C1 segment of cervical spinal cord (tissue), 14 donors: ENCODE data around the gene VGLL4.
A peak's percentile ranks its signal among the peaks of the same experiment; 100 is the strongest.

Source experiments
- DNase-seq, 14 donors: peaks; one replicate each; lab custom pipeline; 2025; lab: John Stamatoyannopoulos, UW

The VGLL4 gene

GRCh38 chr3:11552289-11553264 lies 91.1 kb downstream of the VGLL4 start:
- DNase-seq = no peak

GRCh38 chr3:11551036-11551435 lies 92.7 kb downstream of the VGLL4 start:
- DNase-seq = no peak

- DNase-seq = no peak
Observed at GRCh38 chr3:11549580-11550140, 94.1 kb downstream of the VGLL4 start.

- peak in 1 of 14 donors; percentile 49 for DNase-seq
Observed at GRCh38 chr3:11548721-11549131, 95.0 kb downstream of the VGLL4 start.

GRCh38 chr3:11547498-11547897 lies 96.2 kb downstream of the VGLL4 start:
- no peak for DNase-seq

- DNase-seq = no peak
Observed at GRCh38 chr3:11546657-11547302, 96.9 kb downstream of the VGLL4 start.

- DNase-seq = no peak
Observed at GRCh38 chr3:11545186-11545851, 98.4 kb downstream of the VGLL4 start.

GRCh38 chr3:11544412-11545181 lies 99.1 kb downstream of the VGLL4 start:
- DNase-seq = no peak

GRCh38 chr3:11543948-11544387 lies 99.7 kb downstream of the VGLL4 start:
- DNase-seq = no peak

- DNase-seq = no peak
Observed at GRCh38 chr3:11543141-11543947, 100.4 kb downstream of the VGLL4 start.

GRCh38 chr3:11542551-11542950 lies 101.2 kb downstream of the VGLL4 start:
- no peak for DNase-seq

- DNase-seq = no peak
Observed at GRCh38 chr3:11541321-11542303, 102.1 kb downstream of the VGLL4 start.

- no peak for DNase-seq
Observed at GRCh38 chr3:11539677-11540076, 104.0 kb downstream of the VGLL4 start.

- DNase-seq = no peak
Observed at GRCh38 chr3:11539218-11539617, 104.5 kb downstream of the VGLL4 start.

GRCh38 chr3:11538581-11538980 lies 105.1 kb downstream of the VGLL4 start:
- no peak for DNase-seq

GRCh38 chr3:11536936-11537612 lies 106.6 kb downstream of the VGLL4 start:
- DNase-seq = no peak

- no peak for DNase-seq
Observed at GRCh38 chr3:11536132-11536935, 107.4 kb downstream of the VGLL4 start.
